ENCODE measurements around the gene ASTL.

- TF ChIP-seq EZH2 (IDR thresholded peaks at IDR 0.05; ENCODE audit: insufficient read depth, poor library complexity, severe bottlenecking) (no peak), EZH2phosphoT487 (IDR thresholded peaks at IDR 0.05; ENCODE audit: insufficient read depth, low read depth) (no peak)
These were observed 63.0 kb downstream of the ASTL start for GRCh38 chr2:96075199-96075771.

All from GM23248 (cell line).